ENCODE measurements around the gene GLT6D1. TPM values are rescaled to one million over a fixed set of nuclear protein-coding genes. Genes with fewer than 3 reads are reported as not detected.

Gene GLT6D1
- total RNA-seq, 1 donor, result not detected

DNA sequence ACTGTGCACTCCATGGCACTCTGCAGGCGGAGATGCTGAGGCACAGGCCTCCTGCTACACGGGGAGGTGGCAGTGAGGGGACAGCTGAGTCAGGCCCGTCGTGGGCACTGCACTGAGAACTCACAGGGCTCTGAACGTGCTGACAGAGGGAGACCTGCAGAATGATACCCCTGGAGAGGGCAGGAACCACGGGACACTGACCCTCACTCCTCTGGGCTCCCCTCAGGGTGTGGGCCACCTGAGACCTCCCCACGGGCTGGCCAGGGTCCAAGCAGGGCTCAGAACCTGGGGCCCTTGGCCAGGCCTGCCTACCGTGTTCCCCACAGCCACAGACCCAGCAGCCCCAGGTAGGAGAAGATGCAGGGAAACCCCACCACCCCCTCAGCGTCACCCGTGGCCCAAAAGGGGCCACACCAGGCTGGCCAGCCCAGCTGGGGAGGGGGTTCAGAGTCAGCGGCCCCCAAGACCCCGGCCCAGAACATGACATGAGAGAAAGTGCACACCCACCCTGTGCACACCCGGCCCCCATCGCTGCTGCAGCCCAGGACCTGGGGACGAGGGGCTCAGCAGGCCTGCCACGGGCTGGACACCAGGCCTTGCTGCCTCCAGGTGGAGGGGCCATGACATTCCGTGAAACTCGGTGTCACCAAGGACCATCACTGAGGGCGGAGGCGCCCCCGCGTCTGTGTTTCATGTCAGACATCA is 30.9 kb downstream of the GLT6D1 start:
- no peak overlapping the region for H3K4me3 ChIP-seq (ENCODE audit: low read depth, low read length)
- DNase-seq (ENCODE audit: low read depth), result no peak
- TF ChIP-seq, protein P1, sequence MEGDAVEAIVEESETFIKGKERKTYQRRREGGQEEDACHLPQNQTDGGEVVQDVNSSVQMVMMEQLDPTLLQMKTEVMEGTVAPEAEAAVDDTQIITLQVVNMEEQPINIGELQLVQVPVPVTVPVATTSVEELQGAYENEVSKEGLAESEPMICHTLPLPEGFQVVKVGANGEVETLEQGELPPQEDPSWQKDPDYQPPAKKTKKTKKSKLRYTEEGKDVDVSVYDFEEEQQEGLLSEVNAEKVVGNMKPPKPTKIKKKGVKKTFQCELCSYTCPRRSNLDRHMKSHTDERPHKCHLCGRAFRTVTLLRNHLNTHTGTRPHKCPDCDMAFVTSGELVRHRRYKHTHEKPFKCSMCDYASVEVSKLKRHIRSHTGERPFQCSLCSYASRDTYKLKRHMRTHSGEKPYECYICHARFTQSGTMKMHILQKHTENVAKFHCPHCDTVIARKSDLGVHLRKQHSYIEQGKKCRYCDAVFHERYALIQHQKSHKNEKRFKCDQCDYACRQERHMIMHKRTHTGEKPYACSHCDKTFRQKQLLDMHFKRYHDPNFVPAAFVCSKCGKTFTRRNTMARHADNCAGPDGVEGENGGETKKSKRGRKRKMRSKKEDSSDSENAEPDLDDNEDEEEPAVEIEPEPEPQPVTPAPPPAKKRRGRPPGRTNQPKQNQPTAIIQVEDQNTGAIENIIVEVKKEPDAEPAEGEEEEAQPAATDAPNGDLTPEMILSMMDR (IDR thresholded peaks at IDR 0.05; ENCODE audit: insufficient read depth, low read depth, low read length), result no peak

- DNase-seq (ENCODE audit: low read depth), result no peak
- no peak overlapping the region for H3K4me3 ChIP-seq (ENCODE audit: low read depth, low read length)
- TF ChIP-seq, protein P1 (IDR thresholded peaks at IDR 0.05; ENCODE audit: insufficient read depth, low read depth, low read length), result no peak
Measured at GRCh38 chr9:135607401-135608293, 31.7 kb downstream of the GLT6D1 start.

DNA sequence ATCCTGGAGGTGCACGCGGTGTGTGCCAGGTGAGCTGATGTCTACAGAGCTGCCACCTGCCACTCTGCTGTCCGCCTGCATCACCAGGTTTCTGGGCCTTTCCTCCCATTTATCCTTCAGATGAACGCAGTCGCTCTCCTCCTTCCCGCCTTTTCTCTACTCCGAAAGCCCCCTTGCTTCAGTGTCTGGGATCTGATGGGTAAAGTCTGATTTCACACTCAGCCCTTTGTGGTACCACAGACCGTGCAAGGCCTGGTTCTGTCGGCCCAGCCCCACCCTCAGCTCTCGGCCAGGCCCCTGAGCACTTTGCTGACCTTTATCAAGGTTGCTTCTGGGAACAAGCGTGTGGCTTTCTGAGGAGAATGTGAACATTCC is 32.5 kb downstream of the GLT6D1 start:
- TF ChIP-seq, protein P1 (IDR thresholded peaks at IDR 0.05; ENCODE audit: insufficient read depth, low read depth, low read length), result no peak
- no peak overlapping the region for H3K4me3 ChIP-seq (ENCODE audit: low read depth, low read length)
- no peak for DNase-seq (ENCODE audit: low read depth)

GRCh38 chr9:135605238-135605781 is 34.0 kb downstream of the GLT6D1 start:
- peak; percentile 19 for DNase-seq (ENCODE audit: low read depth)

DNA sequence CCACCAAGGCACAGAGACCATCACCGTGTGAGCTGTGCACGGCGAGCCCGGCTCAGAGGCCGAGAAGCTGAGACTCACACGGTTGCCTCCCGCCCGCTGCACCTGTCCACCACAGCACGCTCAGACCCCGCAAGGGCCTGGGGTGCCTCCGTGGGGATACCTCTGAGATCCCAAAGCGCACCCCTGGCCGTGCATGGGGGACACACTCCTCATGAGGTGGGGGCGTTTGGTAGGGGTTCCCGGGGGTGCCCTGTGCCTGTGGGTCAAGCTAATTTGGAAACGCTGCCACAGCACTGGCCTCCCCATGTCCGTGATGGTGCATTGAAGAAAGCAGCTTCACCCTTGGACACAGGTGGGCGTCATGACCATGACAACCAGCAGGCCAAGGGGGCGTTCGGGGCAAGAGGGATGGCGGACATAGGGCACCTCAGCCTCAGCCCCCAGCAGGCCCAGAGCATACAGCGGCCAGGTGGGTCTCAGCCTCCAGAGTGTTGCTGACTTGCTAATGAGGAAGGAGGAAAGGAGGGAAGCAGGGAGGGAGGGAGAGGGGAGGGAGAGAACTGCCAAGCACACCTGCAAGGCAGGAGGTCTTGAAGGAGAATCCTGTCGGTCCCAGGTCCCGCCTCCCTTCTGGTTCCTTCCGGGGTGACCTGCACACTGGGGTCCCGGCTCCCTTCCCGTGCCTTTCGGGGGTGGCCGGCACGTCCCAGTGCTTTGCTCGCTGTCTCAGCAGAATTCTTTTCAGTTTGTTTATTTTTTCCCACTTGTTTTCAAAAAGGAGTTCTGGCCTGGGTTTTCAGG is 34.7 kb downstream of the GLT6D1 start:
- H3K4me3 ChIP-seq (ENCODE audit: low read depth, low read length), result no peak overlapping the region
- TF ChIP-seq, protein P1 (IDR thresholded peaks at IDR 0.05; ENCODE audit: insufficient read depth, low read depth, low read length), result no peak
- DNase-seq (ENCODE audit: low read depth), result no peak

More at GRCh38 chr9:135605238-135605781, 34.0 kb downstream of the GLT6D1 start:
- TF ChIP-seq, protein P1 (IDR thresholded peaks at IDR 0.05; ENCODE audit: insufficient read depth, low read depth, low read length), result no peak
- no peak overlapping the region for H3K4me3 ChIP-seq (ENCODE audit: low read depth, low read length)

GRCh38 chr9:135602789-135603481 is 36.4 kb downstream of the GLT6D1 start:
- no peak overlapping the region for H3K4me3 ChIP-seq (ENCODE audit: low read depth, low read length)
- DNase-seq (ENCODE audit: low read depth), result peak; percentile 43
- TF ChIP-seq, protein P1 (IDR thresholded peaks at IDR 0.05; ENCODE audit: insufficient read depth, low read depth, low read length), result peak; percentile 72

Data from fibroblast of villous mesenchyme (primary cell).